Measurements from ENCODE around the gene HDAC9. TPM values are rescaled to one million over a fixed set of nuclear protein-coding genes. Genes with fewer than 3 reads are reported as not detected.

Gene HDAC9
- total RNA-seq, 2 experiments from 2014 or later: 1.5 to 3.0 TPM

DNA sequence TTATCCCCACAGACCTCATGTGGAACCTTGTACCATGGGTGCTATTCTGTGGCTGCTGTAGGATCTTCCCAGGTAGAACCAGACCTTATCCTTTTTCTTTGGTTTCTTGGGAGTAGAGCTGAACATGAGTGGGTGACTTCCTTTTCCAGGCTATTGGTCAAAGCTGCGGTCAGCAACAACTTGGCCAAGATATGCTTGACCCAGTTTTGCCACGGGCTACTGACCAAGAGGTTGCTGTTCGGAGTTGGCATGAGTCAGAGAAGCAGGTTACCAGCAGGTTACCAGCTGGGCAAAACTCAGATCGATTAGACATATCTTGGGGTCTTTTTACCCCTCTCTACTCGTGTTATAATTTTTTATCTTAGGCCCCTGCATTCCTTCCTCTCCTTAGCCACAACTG, 36.7 kb upstream of the HDAC9 start:
- Mint-ChIP-seq H3K4me1 (ENCODE audit: low read depth) (peaks cover 9% of the 10 kb centered on the region), H3K9me3 (no peaks in the 10 kb centered on the region), H3K36me3 (ENCODE audit: low read depth) (no peaks in the 10 kb centered on the region), H3K27me3 (no peaks in the 10 kb centered on the region), H3K27ac (no peak overlapping the region), H3K4me3 (no peak overlapping the region)
- ChIA-PET POLR2A (no interaction called here), CTCF (interaction anchor here (1.3 kb wide), 1 partner anchor 11 kb away, joined by 3 read pairs; no protein-coding TSS in a partner anchor)
- DNase-seq: no peak
- no peak for ATAC-seq
- intact Hi-C loops (cut with micrococcal nuclease): no loop called here
- TF ChIP-seq, protein P1, sequence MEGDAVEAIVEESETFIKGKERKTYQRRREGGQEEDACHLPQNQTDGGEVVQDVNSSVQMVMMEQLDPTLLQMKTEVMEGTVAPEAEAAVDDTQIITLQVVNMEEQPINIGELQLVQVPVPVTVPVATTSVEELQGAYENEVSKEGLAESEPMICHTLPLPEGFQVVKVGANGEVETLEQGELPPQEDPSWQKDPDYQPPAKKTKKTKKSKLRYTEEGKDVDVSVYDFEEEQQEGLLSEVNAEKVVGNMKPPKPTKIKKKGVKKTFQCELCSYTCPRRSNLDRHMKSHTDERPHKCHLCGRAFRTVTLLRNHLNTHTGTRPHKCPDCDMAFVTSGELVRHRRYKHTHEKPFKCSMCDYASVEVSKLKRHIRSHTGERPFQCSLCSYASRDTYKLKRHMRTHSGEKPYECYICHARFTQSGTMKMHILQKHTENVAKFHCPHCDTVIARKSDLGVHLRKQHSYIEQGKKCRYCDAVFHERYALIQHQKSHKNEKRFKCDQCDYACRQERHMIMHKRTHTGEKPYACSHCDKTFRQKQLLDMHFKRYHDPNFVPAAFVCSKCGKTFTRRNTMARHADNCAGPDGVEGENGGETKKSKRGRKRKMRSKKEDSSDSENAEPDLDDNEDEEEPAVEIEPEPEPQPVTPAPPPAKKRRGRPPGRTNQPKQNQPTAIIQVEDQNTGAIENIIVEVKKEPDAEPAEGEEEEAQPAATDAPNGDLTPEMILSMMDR (IDR thresholded peaks at IDR 0.05): no peak

DNA sequence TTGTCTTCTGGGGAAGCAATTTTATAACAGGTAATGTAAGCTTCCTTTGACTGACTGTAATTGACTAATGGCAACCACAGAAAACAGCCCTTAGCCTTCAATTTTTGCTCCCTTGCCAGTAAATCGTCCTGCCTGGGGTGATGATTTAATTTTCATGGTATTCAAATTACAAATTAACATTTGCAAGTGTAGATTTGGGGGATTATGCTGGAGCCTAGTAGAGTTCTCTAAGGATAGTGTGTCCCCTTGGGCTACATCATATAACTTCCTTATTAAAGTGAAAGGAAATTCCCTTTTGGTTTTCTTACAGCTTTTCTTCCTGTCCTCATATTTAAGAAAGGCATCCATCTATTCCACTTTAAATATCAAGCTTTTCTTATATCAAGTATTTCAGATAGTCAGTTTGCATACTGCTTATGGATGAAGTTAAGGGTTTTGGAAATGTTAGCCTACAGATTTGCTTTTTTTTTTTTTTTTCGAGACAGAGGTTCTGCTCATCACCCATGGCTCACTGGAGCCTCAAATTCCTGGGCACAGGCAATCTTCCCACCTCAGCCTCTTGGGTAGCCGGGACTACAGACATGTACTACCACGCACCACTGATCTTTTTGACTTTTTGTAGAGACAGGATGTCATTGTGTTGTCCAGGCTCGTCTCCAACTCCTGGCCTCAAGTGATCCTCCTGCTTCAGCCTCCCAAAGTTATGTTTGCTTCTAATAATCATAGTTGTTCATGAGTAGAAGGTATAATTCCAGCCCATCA, 35.9 kb upstream of the HDAC9 start:
- Mint-ChIP-seq H3K4me1 (ENCODE audit: low read depth) (peaks cover 9% of the 10 kb centered on the region), H3K27ac (no peak overlapping the region), H3K27me3 (no peaks in the 10 kb centered on the region), H3K9me3 (no peaks in the 10 kb centered on the region), H3K4me3 (no peak overlapping the region), H3K36me3 (ENCODE audit: low read depth) (no peaks in the 10 kb centered on the region)
- DNase-seq (no peak), ATAC-seq (no peak)
- TF ChIP-seq, protein P1 (IDR thresholded peaks at IDR 0.05): no peak
- ChIA-PET CTCF (interaction anchor here (0.7 kb wide), 1 partner anchor 27 kb away, joined by 3 read pairs; no protein-coding TSS in a partner anchor), POLR2A (no interaction called here)
- intact Hi-C loops (cut with micrococcal nuclease): no loop called here

DNA sequence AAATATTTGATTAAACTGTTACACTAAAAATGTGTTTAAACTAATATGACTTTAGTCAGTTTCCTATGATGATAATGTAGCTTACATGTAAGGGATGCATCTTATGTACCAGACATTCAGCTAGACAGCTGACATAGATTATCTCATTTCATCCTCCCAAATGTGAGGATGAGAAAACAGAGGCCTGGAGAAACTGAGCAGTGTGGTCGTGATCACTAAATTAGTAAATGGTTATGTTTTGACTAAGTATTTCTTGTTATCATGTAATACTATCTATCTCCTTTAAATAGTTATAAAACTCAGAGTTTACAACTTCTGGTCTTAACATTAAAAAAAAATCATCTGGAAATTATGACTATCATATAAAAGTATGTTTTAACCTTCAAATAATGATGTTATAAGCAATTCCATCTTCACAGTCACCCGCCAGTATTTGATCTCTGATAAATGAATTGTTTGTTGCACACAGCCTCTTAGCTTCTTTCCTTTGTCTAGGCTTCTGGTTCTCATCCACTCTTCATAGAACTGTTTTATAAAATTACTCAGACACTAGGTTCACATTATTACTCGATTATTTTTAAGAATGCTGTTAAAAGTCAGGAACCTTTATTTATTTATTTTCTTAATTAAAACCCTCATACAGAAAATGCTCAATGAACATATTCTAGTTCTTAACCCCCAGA, 33.6 kb upstream of the HDAC9 start:
- Mint-ChIP-seq H3K4me3 (no peak overlapping the region), H3K36me3 (ENCODE audit: low read depth) (no peaks in the 10 kb centered on the region), H3K27me3 (no peaks in the 10 kb centered on the region), H3K4me1 (ENCODE audit: low read depth) (peaks cover 9% of the 10 kb centered on the region), H3K9me3 (no peaks in the 10 kb centered on the region), H3K27ac (no peak overlapping the region)
- intact Hi-C loops (cut with micrococcal nuclease): no loop called here
- DNase-seq: no peak
- TF ChIP-seq, protein P1 (IDR thresholded peaks at IDR 0.05): no peak
- ChIA-PET CTCF (no interaction called here), POLR2A (no interaction called here)
- ATAC-seq: peak; percentile 42

DNA sequence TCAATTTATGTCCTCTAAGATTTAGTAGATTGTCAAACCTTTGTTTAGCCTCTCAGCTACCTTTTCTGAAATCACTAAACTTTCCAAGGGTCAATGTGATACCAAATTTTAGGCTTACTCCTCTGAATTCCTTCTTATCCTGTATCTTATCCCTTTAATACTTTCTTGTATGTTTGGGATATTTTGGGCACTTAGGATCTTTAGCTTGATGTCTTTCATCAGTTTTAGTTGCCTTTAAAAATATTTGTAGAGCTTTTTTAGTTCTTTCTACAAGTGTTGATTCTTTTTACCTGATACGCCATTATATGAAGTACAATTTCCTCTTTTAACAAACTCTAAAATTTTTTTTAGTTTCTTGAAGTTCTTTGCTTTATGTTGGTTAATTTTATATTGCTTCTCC, 30.7 kb upstream of the HDAC9 start:
- ATAC-seq (no peak), DNase-seq (no peak)
- ChIA-PET POLR2A (no interaction called here), CTCF (no interaction called here)
- H3K36me3 Mint-ChIP-seq (ENCODE audit: low read depth): no peaks in the 10 kb centered on the region
- no peak overlapping the region for H3K27ac Mint-ChIP-seq
- H3K4me3 Mint-ChIP-seq: no peak overlapping the region
- intact Hi-C loops (cut with micrococcal nuclease): no loop called here
- H3K9me3 Mint-ChIP-seq: no peaks in the 10 kb centered on the region
- TF ChIP-seq, protein P1 (IDR thresholded peaks at IDR 0.05): no peak
- peaks cover 5% of the 10 kb centered on the region for H3K4me1 Mint-ChIP-seq (ENCODE audit: low read depth)
- no peaks in the 10 kb centered on the region for H3K27me3 Mint-ChIP-seq

DNA sequence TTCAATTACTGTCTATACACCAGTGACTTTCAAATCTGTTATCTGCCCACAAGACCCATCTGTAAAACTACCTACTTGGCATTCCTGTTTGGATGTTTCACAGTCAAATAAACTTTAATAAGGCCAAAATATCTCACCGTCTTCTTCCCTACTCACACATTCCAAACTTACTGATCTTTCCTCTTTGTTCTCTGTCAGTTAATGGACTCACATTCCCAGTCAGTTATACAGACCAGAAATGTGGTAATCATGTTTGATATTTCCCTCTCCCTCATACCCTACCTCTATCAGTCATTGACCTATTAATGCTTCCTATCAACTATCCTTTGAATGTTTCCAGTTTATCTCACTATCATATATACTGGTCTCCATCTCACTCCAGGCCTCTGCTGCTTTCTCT, 28.5 kb upstream of the HDAC9 start:
- TF ChIP-seq, protein P1 (IDR thresholded peaks at IDR 0.05): no peak
- CTCF ChIA-PET: no interaction called here
- no peak for ATAC-seq
- no peak for DNase-seq
- Mint-ChIP-seq H3K27ac (no peak overlapping the region), H3K36me3 (ENCODE audit: low read depth) (no peaks in the 10 kb centered on the region), H3K27me3 (no peaks in the 10 kb centered on the region), H3K9me3 (no peaks in the 10 kb centered on the region), H3K4me3 (no peak overlapping the region), H3K4me1 (ENCODE audit: low read depth) (peaks cover 1% of the 10 kb centered on the region)
- POLR2A ChIA-PET: no interaction called here
- intact Hi-C loops (cut with micrococcal nuclease): no loop called here

All from activated CD8-positive, alpha-beta T cell treated with anti-CD3 and anti-CD28 coated beads for 36 hours (primary cell).